Measurements from ENCODE around the gene TECPR2. TPM values are rescaled to one million over a fixed set of nuclear protein-coding genes. Genes with fewer than 3 reads are reported as not detected.

Gene TECPR2
- total RNA-seq, 1 donor, result 16.1 TPM

- no peak for TF ChIP-seq CTCF (IDR thresholded peaks at IDR 0.05; ENCODE audit: insufficient read depth, low read length)
- no peak overlapping the region for H3K4me3 ChIP-seq (ENCODE audit: low read depth, low read length)
- DNase-seq (ENCODE audit: low read depth), result peak; percentile 65
These were observed 27.5 kb downstream of the TECPR2 start for GRCh38 chr14:102390064-102390855.

GRCh38 chr14:102392506-102392905 lies 29.8 kb downstream of the TECPR2 start:
- no peak for TF ChIP-seq CTCF (IDR thresholded peaks at IDR 0.05; ENCODE audit: insufficient read depth, low read length)
- DNase-seq (ENCODE audit: low read depth), result peak; percentile 27
- no peak overlapping the region for H3K4me3 ChIP-seq (ENCODE audit: low read depth, low read length)

- TF ChIP-seq CTCF (IDR thresholded peaks at IDR 0.05; ENCODE audit: insufficient read depth, low read length), result no peak
- no peak for DNase-seq (ENCODE audit: low read depth)
- H3K4me3 ChIP-seq (ENCODE audit: low read depth, low read length), result no peak overlapping the region
These were observed 32.1 kb downstream of the TECPR2 start for GRCh38 chr14:102394717-102395375.

- no peak for DNase-seq (ENCODE audit: low read depth)
- TF ChIP-seq CTCF (IDR thresholded peaks at IDR 0.05; ENCODE audit: insufficient read depth, low read length), result no peak
- no peak overlapping the region for H3K4me3 ChIP-seq (ENCODE audit: low read depth, low read length)
These were observed 33.8 kb downstream of the TECPR2 start for GRCh38 chr14:102396521-102396920.

GRCh38 chr14:102403028-102403427 lies 40.3 kb downstream of the TECPR2 start:
- TF ChIP-seq CTCF (IDR thresholded peaks at IDR 0.05; ENCODE audit: insufficient read depth, low read length), result no peak
- DNase-seq (ENCODE audit: low read depth), result no peak

GRCh38 chr14:102407258-102407657 lies 44.5 kb downstream of the TECPR2 start:
- DNase-seq (ENCODE audit: low read depth), result no peak
- no peak for TF ChIP-seq CTCF (IDR thresholded peaks at IDR 0.05; ENCODE audit: insufficient read depth, low read length)
- no peak overlapping the region for H3K4me3 ChIP-seq (ENCODE audit: low read depth, low read length)

More at GRCh38 chr14:102403028-102403427, 40.3 kb downstream of the TECPR2 start:
- H3K4me3 ChIP-seq (ENCODE audit: low read depth, low read length), result no peak overlapping the region

Measured in fibroblast of the aortic adventitia (primary cell).